Measurements from ENCODE around the gene TPRG1. TPM values are rescaled to one million over a fixed set of nuclear protein-coding genes. Genes with fewer than 3 reads are reported as not detected.

The TPRG1 gene
- total and polyA plus RNA-seq, 9 of the 15 experiments (the other 6 are each of a cell fraction or from before 2014, with no cell fraction given) = 0.01 TPM; not detected in 8

DNA sequence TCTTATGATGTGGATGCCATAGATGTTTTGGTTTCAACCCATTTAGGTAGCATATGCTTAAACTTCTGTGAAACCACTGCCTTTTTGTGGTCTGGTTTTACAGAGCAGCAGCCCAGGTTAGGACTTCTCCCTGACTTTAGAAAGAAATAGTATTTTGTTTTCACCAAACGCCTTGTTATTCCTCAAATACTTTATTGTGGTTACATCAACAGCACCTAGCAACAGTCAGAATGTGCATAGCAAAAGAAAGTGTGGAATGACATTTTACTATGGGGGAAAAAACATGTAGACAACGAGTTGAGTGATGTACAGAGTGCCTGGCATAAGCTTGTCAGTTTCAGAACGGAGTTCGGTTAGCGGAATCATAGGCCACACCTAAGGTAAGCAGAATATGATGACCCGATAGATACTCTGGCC lies 159.2 kb downstream of the TPRG1 start:
- FAIRE-seq = no peak
- intact Hi-C loops (cut with micrococcal nuclease) = no loop called here

More for the DNA sequence above, 159.2 kb downstream of the TPRG1 start:
- H3K27ac ChIP-seq (ENCODE audit: extremely low read depth, low read depth, low read length) = no peak overlapping the region
- H2AFZ ChIP-seq (ENCODE audit: low read depth, low read length) = no peak overlapping the region
- no peak overlapping the region for H3K4me3 ChIP-seq
- no peak overlapping the region for H3K4me2 ChIP-seq (ENCODE audit: insufficient read depth, low read length)
- no peak overlapping the region for H3K9ac ChIP-seq (ENCODE audit: insufficient read depth in 1 of 2, low read depth in 2 of 2, low read length in 2 of 2)
- ChIA-PET CTCF (ENCODE audit: low intra/inter-chr PET ratio) (no interaction called here), POLR2A (no interaction called here)
- in situ Hi-C loops (cut with MboI) = no loop called here
- no peak for ATAC-seq
- H3K27me3 ChIP-seq (ENCODE audit: control insufficient read depth in 2 of 2, insufficient read depth in 2 of 2, low read length in 2 of 2) = no peaks in the 10 kb centered on the region
- no peaks in the 10 kb centered on the region for H4K20me1 ChIP-seq (replicated peaks; ENCODE audit: control insufficient read depth, insufficient read depth, low read length)
- no peaks in the 10 kb centered on the region for H3K4me1 ChIP-seq (replicated peaks in 1 of 2; ENCODE audit: control insufficient read depth in 2 of 2, insufficient read depth in 2 of 2, low read length in 2 of 2)
- 0% methylated on average over 6 of the region's 6 CpGs for WGBS (ENCODE audit: insufficient coverage, low coverage, missing lambda C conversion rate)
- H3K9me3 ChIP-seq (replicated peaks; ENCODE audit: control insufficient read depth, insufficient read depth, low read depth, low read length) = no peaks in the 10 kb centered on the region
- H3K9me1 ChIP-seq (ENCODE audit: control insufficient read depth, insufficient read depth, low read length) = no peaks in the 10 kb centered on the region
- no TSS peak for BruUV-seq (replicated peaks)
- no peaks in the 10 kb centered on the region for H3K36me3 ChIP-seq (ENCODE audit: control insufficient read depth, insufficient read depth, low read length)
- TF ChIP-seq CHD1 (IDR thresholded peaks at IDR 0.05; ENCODE audit: low read length) = no peak
- TF ChIP-seq, protein P1, sequence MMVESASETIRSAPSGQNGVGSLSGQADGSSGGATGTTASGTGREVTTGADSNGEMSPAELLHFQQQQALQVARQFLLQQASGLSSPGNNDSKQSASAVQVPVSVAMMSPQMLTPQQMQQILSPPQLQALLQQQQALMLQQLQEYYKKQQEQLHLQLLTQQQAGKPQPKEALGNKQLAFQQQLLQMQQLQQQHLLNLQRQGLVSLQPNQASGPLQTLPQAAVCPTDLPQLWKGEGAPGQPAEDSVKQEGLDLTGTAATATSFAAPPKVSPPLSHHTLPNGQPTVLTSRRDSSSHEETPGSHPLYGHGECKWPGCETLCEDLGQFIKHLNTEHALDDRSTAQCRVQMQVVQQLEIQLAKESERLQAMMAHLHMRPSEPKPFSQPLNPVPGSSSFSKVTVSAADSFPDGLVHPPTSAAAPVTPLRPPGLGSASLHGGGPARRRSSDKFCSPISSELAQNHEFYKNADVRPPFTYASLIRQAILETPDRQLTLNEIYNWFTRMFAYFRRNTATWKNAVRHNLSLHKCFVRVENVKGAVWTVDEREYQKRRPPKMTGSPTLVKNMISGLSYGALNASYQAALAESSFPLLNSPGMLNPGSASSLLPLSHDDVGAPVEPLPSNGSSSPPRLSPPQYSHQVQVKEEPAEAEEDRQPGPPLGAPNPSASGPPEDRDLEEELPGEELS (CRISPR knock-in tag; IDR thresholded peaks at IDR 0.05; ENCODE audit: borderline replicate concordance) = no peak
- no peak for TF ChIP-seq HLTF (IDR thresholded peaks at IDR 0.05)
- no peak for TF ChIP-seq IRF2 (CRISPR knock-in tag; IDR thresholded peaks at IDR 0.05)
- TF ChIP-seq CEBPG (CRISPR knock-in tag; IDR thresholded peaks at IDR 0.05) = no peak
- TF ChIP-seq CEBPG (tag; conservative IDR thresholded peaks at IDR 0.05 in 1 of 2, IDR thresholded peaks at IDR 0.05 in 1 of 2) = no peak
- TF ChIP-seq, protein P2, sequence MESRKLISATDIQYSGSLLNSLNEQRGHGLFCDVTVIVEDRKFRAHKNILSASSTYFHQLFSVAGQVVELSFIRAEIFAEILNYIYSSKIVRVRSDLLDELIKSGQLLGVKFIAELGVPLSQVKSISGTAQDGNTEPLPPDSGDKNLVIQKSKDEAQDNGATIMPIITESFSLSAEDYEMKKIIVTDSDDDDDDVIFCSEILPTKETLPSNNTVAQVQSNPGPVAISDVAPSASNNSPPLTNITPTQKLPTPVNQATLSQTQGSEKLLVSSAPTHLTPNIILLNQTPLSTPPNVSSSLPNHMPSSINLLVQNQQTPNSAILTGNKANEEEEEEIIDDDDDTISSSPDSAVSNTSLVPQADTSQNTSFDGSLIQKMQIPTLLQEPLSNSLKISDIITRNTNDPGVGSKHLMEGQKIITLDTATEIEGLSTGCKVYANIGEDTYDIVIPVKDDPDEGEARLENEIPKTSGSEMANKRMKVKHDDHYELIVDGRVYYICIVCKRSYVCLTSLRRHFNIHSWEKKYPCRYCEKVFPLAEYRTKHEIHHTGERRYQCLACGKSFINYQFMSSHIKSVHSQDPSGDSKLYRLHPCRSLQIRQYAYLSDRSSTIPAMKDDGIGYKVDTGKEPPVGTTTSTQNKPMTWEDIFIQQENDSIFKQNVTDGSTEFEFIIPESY (CRISPR knock-in tag; IDR thresholded peaks at IDR 0.05) = no peak
- no peak for DNase-seq (ENCODE audit: extremely low read depth in 1 of 4, low spot score in 3 of 4)
- H3K79me2 ChIP-seq (ENCODE audit: control insufficient read depth, insufficient read depth, low read length) = no peaks in the 10 kb centered on the region

All from K562 (cell line).